HG03342 (cell line): ENCODE data around the gene BMP2.

Source experiments
- ATAC-seq: cut with Tn5 transposase; IDR thresholded peaks from one replicate; pipeline ENCODE4 v1.9.1; 2021; ENCODE audit warnings: mild to moderate bottlenecking, moderate library complexity; ENCODE audit not compliant: unreplicated experiment

BMP2 gene

DNA sequence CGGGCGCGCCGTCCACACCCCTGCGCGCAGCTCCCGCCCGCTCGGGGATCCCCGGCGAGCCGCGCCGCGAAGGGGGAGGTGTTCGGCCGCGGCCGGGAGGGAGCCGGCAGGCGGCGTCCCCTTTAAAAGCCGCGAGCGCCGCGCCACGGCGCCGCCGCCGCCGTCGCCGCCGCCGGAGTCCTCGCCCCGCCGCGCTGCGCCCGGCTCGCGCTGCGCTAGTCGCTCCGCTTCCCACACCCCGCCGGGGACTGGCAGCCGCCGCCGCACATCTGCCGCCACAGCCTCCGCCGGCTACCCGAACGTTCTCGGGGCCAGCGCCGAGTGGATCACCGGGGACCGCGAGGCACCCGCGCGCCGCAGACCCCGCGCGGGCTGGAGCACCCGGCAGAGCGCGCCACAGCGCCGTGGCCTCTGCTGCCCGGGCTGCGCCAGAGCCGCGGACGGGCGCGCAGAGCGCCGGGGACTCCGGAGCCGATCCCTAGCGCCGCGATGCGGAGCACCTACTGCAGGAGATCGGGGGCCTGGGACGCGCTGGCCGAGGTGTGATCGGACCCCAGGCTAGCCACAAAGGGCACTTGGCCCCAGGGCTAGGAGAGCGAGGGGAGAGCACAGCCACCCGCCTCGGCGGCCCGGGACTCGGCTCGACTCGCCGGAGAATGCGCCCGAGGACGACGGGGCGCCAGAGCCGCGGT, at the start of gene BMP2:
TSS of gene BMP2 (plus strand) at position 151 of the 692 bp plus-strand sequence. CDS start 2,441 bp downstream, outside the sequence.
- no peak for ATAC-seq

DNA sequence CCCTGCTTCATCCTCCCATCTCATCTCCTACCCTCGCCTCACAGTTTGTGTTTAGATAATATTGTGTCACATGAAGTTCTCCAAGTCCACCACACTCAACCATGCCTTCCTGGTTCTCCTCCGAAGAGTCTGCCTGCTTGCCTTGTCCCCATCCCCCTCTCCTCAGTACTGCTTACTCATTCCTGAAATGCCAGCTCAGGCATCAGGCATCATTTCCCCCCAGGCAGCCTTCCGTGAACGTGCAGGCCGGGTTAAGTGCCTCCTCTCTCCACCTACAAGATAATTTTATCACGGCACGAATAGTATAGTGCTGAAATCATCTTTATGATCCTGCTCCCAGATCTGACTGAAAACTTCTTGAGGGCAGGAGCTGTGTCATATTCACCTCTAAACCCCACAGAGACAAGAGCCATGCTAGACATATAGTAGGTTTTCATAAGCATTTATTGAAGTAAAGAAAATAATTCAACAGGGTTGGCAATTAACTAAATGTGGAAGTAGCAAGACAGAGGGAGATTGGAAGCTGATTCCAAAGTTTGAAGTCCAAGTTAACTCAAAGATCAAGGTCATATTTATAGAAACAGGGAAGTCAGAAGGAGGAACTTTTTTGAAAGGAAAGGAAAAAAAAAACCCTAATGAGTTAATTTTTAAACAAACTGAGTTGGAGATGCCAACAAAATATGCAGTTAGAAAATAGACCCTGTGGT, 48.7 kb upstream of the BMP2 start:
- ATAC-seq: no peak

DNA sequence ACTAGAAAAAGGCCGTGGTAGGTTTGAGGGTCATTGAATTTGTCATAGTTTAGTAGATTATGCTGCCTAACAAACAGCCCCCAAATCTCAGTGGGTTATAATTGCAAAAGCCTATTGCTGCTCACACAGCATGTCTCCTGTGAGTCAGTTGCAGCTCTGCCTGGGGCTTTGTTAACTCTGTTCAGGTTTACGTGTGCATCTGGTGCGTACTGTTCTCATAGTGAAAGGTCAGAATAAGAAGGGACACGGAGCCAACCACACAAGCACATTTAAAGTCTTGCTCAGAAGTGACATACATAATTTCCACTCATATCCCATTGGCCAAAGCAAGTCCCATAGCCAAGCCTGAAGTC, 48.1 kb upstream of the BMP2 start:
- ATAC-seq: no peak

GRCh38 chr20:6726761-6727160, 40.7 kb upstream of the BMP2 start:
- no peak for ATAC-seq

DNA sequence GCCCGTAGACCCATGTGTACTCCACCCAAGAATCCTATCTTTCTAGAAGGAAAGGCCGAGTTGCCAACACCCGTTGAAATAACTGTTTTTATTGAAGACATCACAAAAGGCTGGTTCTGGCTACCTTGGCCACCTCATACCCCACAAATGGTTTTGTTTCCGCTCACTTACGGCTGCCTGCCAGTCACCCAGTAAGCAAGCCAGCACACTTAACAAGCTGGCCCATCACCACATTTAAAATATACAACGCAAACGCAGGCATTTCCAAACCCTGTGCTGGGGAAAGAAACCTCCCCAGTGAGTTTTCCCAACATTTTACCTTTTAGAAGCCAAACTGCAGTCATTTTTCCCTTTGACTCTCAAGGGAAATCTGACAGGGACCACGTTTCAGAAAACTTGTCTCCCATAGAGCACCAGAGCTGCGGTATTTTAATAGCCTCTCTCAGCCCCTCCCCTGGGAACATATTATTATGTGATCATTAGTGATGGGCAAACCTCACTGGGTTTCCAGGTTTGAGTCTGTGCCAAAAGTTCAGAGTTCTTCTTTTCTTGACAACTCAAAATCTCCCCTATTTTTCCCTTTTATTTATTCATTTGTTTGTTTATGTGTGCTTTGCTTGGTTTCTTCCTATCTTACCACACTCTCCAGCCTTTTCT, 36.7 kb upstream of the BMP2 start:
- no peak for ATAC-seq

- ATAC-seq: no peak
These were observed 35.5 kb upstream of the BMP2 start for GRCh38 chr20:6732001-6732447.

GRCh38 chr20:6732851-6733250, 34.6 kb upstream of the BMP2 start:
- no peak for ATAC-seq

DNA sequence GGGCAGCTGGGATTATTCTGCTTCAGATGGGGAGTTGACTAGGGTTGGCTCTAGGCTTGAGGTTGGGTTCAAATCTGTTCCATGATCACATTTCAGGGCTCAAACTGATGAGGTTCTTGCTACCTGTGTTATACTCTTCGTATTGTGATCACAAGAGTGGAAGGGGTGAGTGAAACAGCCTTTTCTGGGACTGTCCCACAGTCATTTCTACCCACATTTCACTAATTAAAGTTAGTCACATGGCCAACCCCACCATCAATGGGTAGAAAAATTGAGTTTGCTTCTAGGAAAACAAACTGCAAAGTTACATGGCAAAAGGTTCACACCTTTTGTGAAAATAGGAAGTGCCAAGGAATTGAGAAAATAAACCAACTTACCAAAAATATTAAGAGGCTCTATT, 33.5 kb upstream of the BMP2 start:
- ATAC-seq: no peak

DNA sequence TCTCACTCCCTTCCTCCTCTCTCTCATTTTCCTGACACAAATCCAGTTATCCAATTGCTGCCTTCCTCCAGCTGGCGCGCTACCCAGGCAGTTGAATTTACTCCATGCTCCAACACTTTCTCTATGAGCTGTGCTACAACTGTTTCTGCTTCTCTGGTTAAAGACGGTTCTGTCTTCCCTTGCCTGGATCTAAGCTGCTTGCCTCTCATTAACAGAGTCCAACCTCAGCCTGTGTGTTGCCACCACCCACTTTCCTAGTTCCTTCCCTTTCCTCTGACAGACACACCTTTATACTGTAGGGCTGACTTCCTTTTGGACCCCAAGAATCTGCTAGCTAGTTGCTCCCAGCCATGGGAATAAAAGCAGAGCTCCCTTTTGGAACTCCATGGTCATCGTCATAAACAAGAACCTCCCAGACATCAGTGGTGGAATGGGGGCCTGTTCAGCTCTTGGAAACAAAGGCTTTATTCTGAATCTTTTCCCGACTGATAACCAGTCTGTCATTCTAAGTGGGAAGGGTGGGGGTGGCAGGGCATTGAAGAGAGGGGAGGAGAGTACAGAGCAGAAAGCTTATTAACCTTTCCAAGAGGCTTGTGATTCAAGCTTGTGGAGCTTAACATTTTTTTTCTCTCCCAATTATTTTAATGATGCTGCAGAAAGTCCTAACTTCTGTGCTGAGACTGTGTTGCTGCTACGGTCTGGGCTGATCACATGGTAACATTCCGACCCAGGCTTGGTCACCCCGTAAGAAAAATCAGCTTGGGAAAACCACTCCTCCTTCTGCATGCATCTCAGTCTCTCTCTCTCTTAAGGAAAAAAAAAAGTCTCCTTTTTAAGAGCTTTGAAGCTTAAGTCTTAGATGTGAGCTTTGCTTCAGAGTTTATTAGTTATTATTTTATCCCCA, 31.3 kb upstream of the BMP2 start:
- no peak for ATAC-seq

GRCh38 chr20:6739406-6739805, 28.1 kb upstream of the BMP2 start:
- no peak for ATAC-seq

DNA sequence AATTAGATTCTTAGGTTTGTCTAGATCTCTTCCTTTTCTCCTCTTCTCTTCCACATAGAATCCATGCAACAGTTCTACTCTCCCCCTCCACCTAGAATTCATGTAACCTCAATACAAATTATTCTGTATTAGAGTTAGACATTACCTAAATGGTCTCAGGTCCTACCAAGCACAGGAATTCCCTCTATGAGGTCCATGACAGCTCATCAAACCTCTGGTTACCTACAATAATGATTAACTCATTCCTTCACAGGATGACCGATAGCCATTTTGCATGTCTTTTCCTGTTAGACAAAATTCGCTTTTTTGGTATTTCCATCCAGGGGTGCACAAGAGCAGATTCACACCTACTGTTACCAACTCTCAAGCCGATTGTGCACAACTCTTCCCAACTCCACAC, 27.4 kb upstream of the BMP2 start:
- ATAC-seq: no peak

DNA sequence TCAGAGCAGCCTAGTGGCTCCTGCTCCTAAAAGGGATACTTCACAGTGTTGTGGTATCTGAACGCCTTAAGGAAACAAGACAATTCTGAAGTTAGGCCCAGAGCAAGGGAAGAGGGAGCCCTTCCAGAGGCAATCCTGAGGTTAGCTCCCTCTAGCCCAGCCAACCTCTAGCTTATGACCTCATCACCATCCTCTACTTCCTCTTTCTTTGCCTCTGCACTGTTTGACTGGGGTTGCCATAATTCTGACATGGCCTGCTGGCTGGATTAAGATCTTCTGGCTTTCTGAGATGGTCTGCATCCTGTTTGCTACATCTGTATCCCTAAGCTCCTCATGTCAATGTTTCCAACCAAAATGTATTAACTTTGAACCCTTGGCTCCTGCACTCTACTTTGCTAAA, 23.3 kb upstream of the BMP2 start:
- ATAC-seq: no peak

GRCh38 chr20:6744805-6745204, 22.7 kb upstream of the BMP2 start:
- ATAC-seq: no peak

DNA sequence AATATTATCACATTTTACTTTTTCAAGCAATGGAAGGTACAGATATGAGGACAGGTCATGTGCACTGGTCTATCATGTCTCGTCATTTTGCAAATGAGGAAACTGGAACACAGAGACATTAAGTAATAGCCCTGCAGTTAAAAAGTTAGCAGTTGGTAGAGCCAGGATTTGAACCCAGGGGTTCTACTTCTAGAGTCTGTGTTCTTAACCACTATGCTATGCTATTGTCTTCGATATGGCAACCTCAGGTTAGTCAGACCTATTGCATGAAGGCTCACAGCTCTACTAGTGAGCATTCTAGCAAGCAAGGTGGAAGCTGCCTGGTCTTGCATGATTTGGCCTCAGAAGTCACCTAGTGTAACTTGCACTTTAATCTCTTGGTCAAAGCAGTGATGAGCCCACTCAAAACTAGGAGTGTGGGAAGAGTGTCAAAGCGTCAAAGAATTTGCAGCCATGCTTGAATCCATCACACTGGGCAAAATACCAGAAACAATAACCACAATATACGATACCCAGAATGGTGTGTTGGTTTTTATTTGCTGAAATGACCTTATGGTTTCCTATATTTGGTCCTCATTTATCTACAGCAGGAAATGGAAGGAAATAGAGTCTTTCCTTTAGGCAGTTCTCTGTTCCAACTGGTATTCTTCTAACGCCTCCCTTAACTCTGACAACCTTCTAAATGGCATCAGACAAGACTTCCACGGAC, 20.4 kb upstream of the BMP2 start:
- ATAC-seq: no peak

DNA sequence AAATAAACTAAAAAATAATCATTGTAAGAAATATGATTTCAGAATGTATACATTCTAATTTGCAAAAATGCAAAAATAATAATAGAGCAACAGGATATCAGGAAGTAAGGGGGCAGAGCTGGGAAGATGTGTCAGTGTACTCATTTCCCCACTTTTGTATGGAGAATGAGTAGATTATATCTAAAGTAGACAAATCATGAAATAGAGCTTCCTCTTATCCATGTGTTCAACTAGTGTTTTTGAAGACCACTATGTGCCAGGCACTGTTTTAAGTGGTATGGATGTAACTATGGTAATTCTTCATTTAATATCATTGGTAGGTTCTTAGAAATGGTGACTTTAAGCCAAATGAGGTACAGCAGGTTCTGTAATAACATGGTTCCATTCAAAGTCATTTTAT, 17.0 kb upstream of the BMP2 start:
- no peak for ATAC-seq

- no peak for ATAC-seq
These were observed 10.5 kb upstream of the BMP2 start for GRCh38 chr20:6756693-6757595.

- ATAC-seq: no peak
These were observed 2.9 kb upstream of the BMP2 start for GRCh38 chr20:6764619-6765018.

DNA sequence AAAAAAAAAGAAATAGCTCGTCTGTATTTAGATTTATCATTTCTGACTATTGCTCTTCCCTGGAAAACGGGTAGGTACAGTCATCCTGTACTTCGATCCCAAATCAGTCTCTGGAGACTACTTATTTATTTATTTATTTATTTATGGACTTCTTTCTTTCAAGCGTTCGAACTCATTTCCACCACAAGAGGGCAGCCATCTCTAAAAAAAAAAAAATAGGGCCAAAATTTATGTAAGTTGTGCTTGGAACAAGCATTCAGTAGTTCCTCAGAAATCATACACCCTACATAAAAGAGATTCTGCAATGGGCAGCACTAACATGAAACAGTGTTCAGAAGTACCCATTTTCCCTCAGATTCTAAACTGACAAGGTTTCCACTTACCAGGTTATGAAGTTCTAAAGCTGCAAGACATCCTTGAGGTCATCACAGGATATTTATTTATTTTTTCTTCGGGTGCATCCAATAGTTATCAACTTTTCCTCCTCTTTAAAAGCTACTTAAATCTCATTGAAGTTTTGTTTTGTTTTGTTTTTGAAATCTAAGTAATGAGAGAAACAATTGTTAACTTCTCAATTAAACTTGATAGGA, 1.9 kb upstream of the BMP2 start:
- ATAC-seq: no peak

- ATAC-seq: no peak
These were observed 1.1 kb upstream of the BMP2 start for GRCh38 chr20:6766433-6766832.
